Panc1 (cell line): Measurements from ENCODE around the gene GFER.

Experiments used
- CTCF ChIP-seq: fragments of 450-650 bp; IDR thresholded peaks from 2 replicates; pipeline ENCODE4 v1.5.1; 2017; ENCODE audit warnings: mild to moderate bottlenecking
- POLR2AphosphoS5 ChIP-seq: IDR thresholded peaks from 2 replicates; pipeline ENCODE4 v1.6.1; 2012; ENCODE audit warnings: mild to moderate bottlenecking, low read depth, low read length, moderate library complexity
- REST ChIP-seq, 2 experiments: IDR thresholded peaks; 2 replicates each; pipeline ENCODE4 v1.6.1; 2011 to 2012; ENCODE audit warnings: low read depth in 2 of 2, control low read depth in 1 of 2, low read length in 1 of 2, mild to moderate bottlenecking in 1 of 2, moderate library complexity in 1 of 2; ENCODE audit not compliant: insufficient read depth in 1 of 2
- TCF7L2 ChIP-seq: IDR thresholded peaks from 2 replicates; pipeline ENCODE4 v1.6.1; 2011; ENCODE audit warnings: mild to moderate bottlenecking, low read depth, low read length, inconsistent platforms

DNA sequence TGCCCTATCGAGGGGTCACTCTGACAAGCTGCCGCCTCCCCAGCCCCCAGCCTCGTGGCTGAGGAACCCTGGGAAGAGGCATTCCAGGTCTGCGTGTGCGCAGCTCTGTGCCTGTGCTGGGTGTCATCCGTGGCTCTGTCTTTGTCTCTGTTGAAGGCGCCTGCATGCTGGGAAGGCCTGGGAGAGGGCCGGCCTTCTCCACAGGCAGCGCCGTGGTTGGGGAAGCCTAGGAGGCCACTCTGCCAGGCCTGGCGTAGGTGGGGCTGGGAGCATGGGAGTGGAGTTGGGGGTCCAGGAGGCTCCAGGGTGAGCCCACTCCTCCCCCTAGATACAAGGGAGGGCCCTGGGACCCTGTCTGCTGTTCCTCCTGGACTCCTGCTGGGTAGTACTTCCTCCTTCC is 46.0 kb downstream of the GFER start:
- TF ChIP-seq CTCF (no peak), POLR2AphosphoS5 (no peak), REST (IDR thresholded peaks at IDR 0.05; ENCODE audit: insufficient read depth in 1 of 2, low read depth in 2 of 2, low read length in 1 of 2) (no peak), TCF7L2 (no peak)
